Tibial nerve (tissue), 4 donors: ENCODE measurements around the gene NUTM2G.
"Not testable (repeated sequence)": the region's sequence is repeated elsewhere in the genome, so short reads cannot be mapped to it uniquely, and the experiment has no call there.

ENCODE experiments used
- EP300 ChIP-seq, 2 donors: sonication (generic); formaldehyde crosslinking; IDR thresholded peaks; one replicate each; pipeline ENCODE4 v1.6.1; 2017; ENCODE audit warnings: antibody characterized with exemption in 2 of 2, mild to moderate bottlenecking in 1 of 2
- TF ChIP-seq, protein P1 (sequence below), 5 experiments: fragments of 200-600 bp in 3 of 5; fragments of 450-650 bp in 2 of 5; sonication (generic) in 3 of 5; IDR thresholded peaks; one replicate each; pipeline ENCODE4 v1.5.1; 2016 to 2019; ENCODE audit warnings: antibody characterized with exemption in 5 of 5, mild to moderate bottlenecking in 3 of 5, moderate library complexity in 2 of 5

DNA sequence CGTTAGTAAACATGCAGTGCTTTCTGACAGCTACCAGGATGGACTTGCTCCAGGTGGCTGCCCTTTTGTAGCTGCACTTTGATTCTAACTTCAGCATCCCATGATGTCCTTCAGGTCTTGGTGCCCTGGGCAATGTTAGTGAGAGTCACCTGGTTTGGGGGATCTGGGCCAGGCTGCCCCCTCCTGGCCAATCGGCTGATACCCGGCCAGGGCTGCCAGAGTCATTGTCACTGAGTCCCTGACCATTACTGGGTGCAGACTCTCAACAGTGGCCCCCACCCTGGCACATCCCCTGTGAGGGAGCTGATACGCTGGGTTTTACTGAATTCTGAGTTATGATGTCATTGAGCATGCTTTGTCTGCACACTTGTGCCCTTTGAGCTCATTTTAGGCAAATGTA lies 13.5 kb downstream of the NUTM2G start:
- TF ChIP-seq, protein P1, sequence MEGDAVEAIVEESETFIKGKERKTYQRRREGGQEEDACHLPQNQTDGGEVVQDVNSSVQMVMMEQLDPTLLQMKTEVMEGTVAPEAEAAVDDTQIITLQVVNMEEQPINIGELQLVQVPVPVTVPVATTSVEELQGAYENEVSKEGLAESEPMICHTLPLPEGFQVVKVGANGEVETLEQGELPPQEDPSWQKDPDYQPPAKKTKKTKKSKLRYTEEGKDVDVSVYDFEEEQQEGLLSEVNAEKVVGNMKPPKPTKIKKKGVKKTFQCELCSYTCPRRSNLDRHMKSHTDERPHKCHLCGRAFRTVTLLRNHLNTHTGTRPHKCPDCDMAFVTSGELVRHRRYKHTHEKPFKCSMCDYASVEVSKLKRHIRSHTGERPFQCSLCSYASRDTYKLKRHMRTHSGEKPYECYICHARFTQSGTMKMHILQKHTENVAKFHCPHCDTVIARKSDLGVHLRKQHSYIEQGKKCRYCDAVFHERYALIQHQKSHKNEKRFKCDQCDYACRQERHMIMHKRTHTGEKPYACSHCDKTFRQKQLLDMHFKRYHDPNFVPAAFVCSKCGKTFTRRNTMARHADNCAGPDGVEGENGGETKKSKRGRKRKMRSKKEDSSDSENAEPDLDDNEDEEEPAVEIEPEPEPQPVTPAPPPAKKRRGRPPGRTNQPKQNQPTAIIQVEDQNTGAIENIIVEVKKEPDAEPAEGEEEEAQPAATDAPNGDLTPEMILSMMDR (IDR thresholded peaks at IDR 0.05), result not testable (repeated sequence)
- TF ChIP-seq EP300 (IDR thresholded peaks at IDR 0.05), result not testable (repeated sequence)
